D721Med (cell line): Measurements from ENCODE around the gene STARD9.

ENCODE experiments used
- DNase-seq: peaks from one replicate; pipeline ENCODE4 v3.0.0; 2011; ENCODE audit warnings: low spot score; ENCODE audit not compliant: insufficient read length
- FAIRE-seq: peaks from 2 replicates; lab custom pipeline; 2011; peaks lifted over from hg19 to GRCh38; lab: Jason Lieb, UNC
- CTCF ChIP-seq: IDR thresholded peaks from 2 replicates; pipeline ENCODE4 v1.5.1; 2012; ENCODE audit warnings: mild to moderate bottlenecking, control low read depth; ENCODE audit not compliant: insufficient read depth; ENCODE audit errors: missing control alignments

Gene STARD9

GRCh38 chr15:42687740-42688139, 112.3 kb downstream of the STARD9 start:
- FAIRE-seq, result no peak
- no peak for DNase-seq
- TF ChIP-seq CTCF, result no peak

GRCh38 chr15:42688301-42688700, 112.9 kb downstream of the STARD9 start:
- no peak for TF ChIP-seq CTCF
- DNase-seq (no peak), FAIRE-seq (no peak)

GRCh38 chr15:42691308-42691707, 115.9 kb downstream of the STARD9 start:
- DNase-seq (no peak), FAIRE-seq (no peak)
- no peak for TF ChIP-seq CTCF

- FAIRE-seq, result no peak
- DNase-seq, result no peak
- TF ChIP-seq CTCF, result no peak
These were observed 116.4 kb downstream of the STARD9 start for GRCh38 chr15:42691770-42692169.

GRCh38 chr15:42692536-42692935, 117.1 kb downstream of the STARD9 start:
- no peak for DNase-seq
- FAIRE-seq, result no peak
- TF ChIP-seq CTCF, result no peak

GRCh38 chr15:42692997-42693396, 117.6 kb downstream of the STARD9 start:
- DNase-seq (no peak), FAIRE-seq (no peak)
- no peak for TF ChIP-seq CTCF

- no peak for DNase-seq
- no peak for FAIRE-seq
- no peak for TF ChIP-seq CTCF
These were observed 118.1 kb downstream of the STARD9 start for GRCh38 chr15:42693496-42693895.
